ENCODE results near the gene UBL4A. TPM values are rescaled to one million over a fixed set of nuclear protein-coding genes. Genes with fewer than 3 reads are reported as not detected.

UBL4A gene
- total RNA-seq, 3 donors from 2014 or later = 36.2 to 40.1 (median 38.3) TPM

GRCh38 chrX:154436983-154437752 is 49.2 kb downstream of the UBL4A start, which contains the start of gene GDI1:
Gene GDI1 (plus strand): TSS chrX:154437154. CDS start chrX:154437255, 101 bp downstream.
- no peaks in the 10 kb centered on the region for H3K9me3 ChIP-seq
- no peaks in the 10 kb centered on the region for H3K36me3 ChIP-seq
- TF ChIP-seq POLR2AphosphoS5 (IDR thresholded peaks at IDR 0.05) = peak in 2 of 3 donors; percentile 30 to 61
- no peak for TF ChIP-seq POLR2A (IDR thresholded peaks at IDR 0.05)
- TF ChIP-seq CTCF (IDR thresholded peaks at IDR 0.05) = no peak
- H3K4me1 ChIP-seq = no peaks in the 10 kb centered on the region
- H3K27ac ChIP-seq = peak within 1 kb of the TSS; percentile 84 to 96
- intact Hi-C loops (cut with DNase I; ENCODE audit: low total_unique reads) = loop anchor here (1.0 kb wide), 1 partner anchor 16 kb away; no protein-coding TSS in a partner anchor
- peaks cover 0 to 50% of the 10 kb centered on the region in 2 donors for H3K27me3 ChIP-seq
- DNase-seq (ENCODE audit: low spot score in 2 of 2) = no peak
- H3K4me3 ChIP-seq = peak within 1 kb of the TSS; percentile 63 to 89 (median 70)

GRCh38 chrX:154436374-154436982 is 49.9 kb downstream of the UBL4A start:
- no peak for TF ChIP-seq POLR2AphosphoS5 (IDR thresholded peaks at IDR 0.05)
- TF ChIP-seq POLR2A (IDR thresholded peaks at IDR 0.05) = no peak
- TF ChIP-seq CTCF (IDR thresholded peaks at IDR 0.05) = no peak
- no peaks in the 10 kb centered on the region for H3K4me1 ChIP-seq
- peak overlapping the region; percentile 63 to 89 (median 70) for H3K4me3 ChIP-seq
- no peak for DNase-seq (ENCODE audit: low spot score in 2 of 2)
- H3K9me3 ChIP-seq = no peaks in the 10 kb centered on the region
- H3K27ac ChIP-seq = peak overlapping the region; percentile 84 to 96
- H3K36me3 ChIP-seq = no peaks in the 10 kb centered on the region
- intact Hi-C loops (cut with DNase I; ENCODE audit: low total_unique reads) = loop anchor here (1.0 kb wide), 1 partner anchor 17 kb away; no protein-coding TSS in a partner anchor
- peaks cover 0 to 49% of the 10 kb centered on the region in 2 donors for H3K27me3 ChIP-seq

GRCh38 chrX:154435171-154435733 is 51.2 kb downstream of the UBL4A start:
- H3K36me3 ChIP-seq = no peaks in the 10 kb centered on the region
- no peaks in the 10 kb centered on the region for H3K9me3 ChIP-seq
- intact Hi-C loops (cut with DNase I; ENCODE audit: low total_unique reads) = no loop called here
- H3K27ac ChIP-seq = no peak overlapping the region
- DNase-seq (ENCODE audit: low spot score in 2 of 2) = no peak
- no peak overlapping the region for H3K4me3 ChIP-seq
- TF ChIP-seq CTCF (IDR thresholded peaks at IDR 0.05) (no peak), POLR2A (IDR thresholded peaks at IDR 0.05) (no peak), POLR2AphosphoS5 (IDR thresholded peaks at IDR 0.05) (no peak)
- peaks cover 0 to 39% of the 10 kb centered on the region in 2 donors for H3K27me3 ChIP-seq
- no peaks in the 10 kb centered on the region for H3K4me1 ChIP-seq

GRCh38 chrX:154434394-154435168 is 51.8 kb downstream of the UBL4A start:
- TF ChIP-seq CTCF (IDR thresholded peaks at IDR 0.05) (no peak), POLR2A (IDR thresholded peaks at IDR 0.05) (no peak), POLR2AphosphoS5 (IDR thresholded peaks at IDR 0.05) (no peak)
- H3K27me3 ChIP-seq = peaks cover 0 to 38% of the 10 kb centered on the region in 2 donors
- intact Hi-C loops (cut with DNase I; ENCODE audit: low total_unique reads) = no loop called here
- H3K36me3 ChIP-seq = no peaks in the 10 kb centered on the region
- DNase-seq (ENCODE audit: low spot score in 2 of 2) = no peak
- H3K4me3 ChIP-seq = no peak overlapping the region
- H3K4me1 ChIP-seq = no peaks in the 10 kb centered on the region
- H3K9me3 ChIP-seq = no peaks in the 10 kb centered on the region
- no peak overlapping the region for H3K27ac ChIP-seq

Other genes with a start within 250 kb of the UBL4A start
- gene OPN1MW3, start 229.0 kb downstream of the UBL4A start, total RNA-seq = not detected
- not detected for gene TEX28, start 191.5 kb downstream of the UBL4A start, total RNA-seq
- under 1 TPM in 1 of 3 donors, not detected in 2; 0.16 TPM for gene TKTL1, start 190.8 kb downstream of the UBL4A start, total RNA-seq
- gene FLNA, start 112.0 kb downstream of the UBL4A start, total RNA-seq = 100 to 1,000 TPM; 416 to 675 (median 622) TPM
- gene EMD, start 107.3 kb downstream of the UBL4A start, total RNA-seq = 10 to 100 TPM; 33.8 to 48.1 (median 45.6) TPM
- gene RPL10, start 88.2 kb downstream of the UBL4A start, total RNA-seq = 1,000 to 10,000 TPM; 8,496 to 9,265 (median 8,695) TPM
- gene DNASE1L1, start 77.4 kb downstream of the UBL4A start, total RNA-seq = 10 to 100 TPM; 26.2 to 44.3 (median 26.9) TPM
- 10 to 100 TPM; 27.7 to 53.7 (median 44.2) TPM for gene TAFAZZIN, start 75.1 kb downstream of the UBL4A start, total RNA-seq
- 10 to 100 TPM; 31.5 to 57.1 (median 34.8) TPM for gene ATP6AP1, start 57.9 kb downstream of the UBL4A start, total RNA-seq
- gene GDI1, start 49.5 kb downstream of the UBL4A start, total RNA-seq = 100 to 1,000 TPM in 1 of 3 donors, 10 to 100 TPM in 2; 94.0 to 105 (median 97.3) TPM
- gene FAM50A, start 42.5 kb downstream of the UBL4A start, total RNA-seq = 10 to 100 TPM; 30.7 to 94.4 (median 64.2) TPM
- gene PLXNA3, start 28.3 kb downstream of the UBL4A start, total RNA-seq = 10 to 100 TPM in 2 of 3 donors, 1 to 10 TPM in 1; 6.1 to 10.8 (median 10.1) TPM
- gene LAGE3, start 7.3 kb downstream of the UBL4A start, total RNA-seq = 10 to 100 TPM; 21.1 to 38.0 (median 28.8) TPM
- gene SLC10A3, start 4.0 kb upstream of the UBL4A start, total RNA-seq = 10 to 100 TPM; 17.0 to 24.0 (median 19.5) TPM
- 10 to 100 TPM; 38.8 to 42.6 (median 41.3) TPM for gene FAM3A, start 29.6 kb upstream of the UBL4A start, total RNA-seq
- 10 to 100 TPM; 25.6 to 45.2 (median 38.2) TPM for gene G6PD, start 60.2 kb upstream of the UBL4A start, total RNA-seq
- gene IKBKG, start 61.0 kb upstream of the UBL4A start, total RNA-seq = 10 to 100 TPM; 10.5 to 15.2 (median 12.6) TPM
- 1 to 10 TPM in 1 of 3 donors, not detected in 2; 2.3 TPM for gene CTAG1A, start 98.5 kb upstream of the UBL4A start, total RNA-seq
- 1 to 10 TPM in 1 of 3 donors, not detected in 2; 2.3 TPM for gene CTAG1B, start 132.7 kb upstream of the UBL4A start, total RNA-seq
- gene CTAG2, start 167.0 kb upstream of the UBL4A start, total RNA-seq = not detected

Measured in breast epithelium (tissue), 4 donors.